K562 (cell line): ENCODE data around the gene DCTN2. TPM values are rescaled to one million over a fixed set of nuclear protein-coding genes. Genes with fewer than 3 reads are reported as not detected.

Source experiments
- ATAC-seq: fragments of 200-7000 bp; cut with Tn5 transposase; 3 replicates; pipeline ENCODE4 v1.9.1; 2020; ENCODE audit warnings: moderate library complexity
- BruUV-seq: library from RNA; stranded (reverse); fragments of 400-500 nt; replicated peaks from 2 replicates; lab custom pipeline; 2021; lab: Mats Ljungman, UMichigan
- CTCF ChIA-PET: fragments of 300-600 bp; formaldehyde crosslinking; extraction: SDS; loops from one replicate; lab custom pipeline; 2021; ENCODE audit warnings: low intra/inter-chr PET ratio; lab: Yijun Ruan, JAX
- POLR2A ChIA-PET: fragments of 300-600, 350-650 bp; sonication (Branson Sonifier 250); formaldehyde crosslinking; extraction: SDS; loops from one replicate; lab custom pipeline; 2021; ENCODE audit warnings: antibody characterized with exemption, inconsistent platforms; lab: Yijun Ruan, JAX
- DNase-seq, 4 experiments: peaks; one replicate each; pipeline versions ENCODE4 v3.0.0 to v3.0.0-alpha.2; 2011 to 2018; ENCODE audit warnings: low spot score in 3 of 4, mixed read lengths in 3 of 4; ENCODE audit errors: extremely low read depth in 1 of 4
- FAIRE-seq: peaks from 2 replicates; lab custom pipeline; 2011; peaks lifted over from hg19 to GRCh38; lab: Jason Lieb, UNC
- H2AFZ ChIP-seq: 2 replicates; pipeline ENCODE4 v1.6.0; 2011; ENCODE audit warnings: low read depth, low read length, control low read depth, inconsistent platforms
- H3K27ac ChIP-seq: fragments of 200-600 bp; 3 replicates; pipeline ENCODE4 v1.8.0; 2011; ENCODE audit warnings: low read depth, mild to moderate bottlenecking, control low read depth, inconsistent platforms, low read length, moderate library complexity, mixed read lengths; ENCODE audit errors: extremely low read depth
- H3K27me3 ChIP-seq, 2 experiments: fragments of 300-600 bp in 1 of 2; 2 replicates in 1 of 2; 3 replicates in 1 of 2; pipeline versions ENCODE4 v1.6.0 to v1.8.0; 2011; ENCODE audit warnings: inconsistent platforms in 2 of 2, low read length in 2 of 2, mild to moderate bottlenecking in 1 of 2, mixed read lengths in 1 of 2, moderate library complexity in 1 of 2; ENCODE audit not compliant: control insufficient read depth in 2 of 2, insufficient read depth in 2 of 2
- H3K36me3 ChIP-seq: fragments of 300-600 bp; 3 replicates; pipeline ENCODE4 v1.8.0; 2011; ENCODE audit warnings: mild to moderate bottlenecking, low read length, inconsistent platforms; ENCODE audit not compliant: control insufficient read depth, insufficient read depth
- H3K4me1 ChIP-seq, 2 experiments: fragments of 200-600 bp in 1 of 2; replicated peaks in 1 of 2; 2 replicates in 1 of 2; 3 replicates in 1 of 2; pipeline versions ENCODE4 v1.5.1 to v1.8.0; 2011; ENCODE audit warnings: inconsistent platforms in 2 of 2, low read length in 2 of 2, mild to moderate bottlenecking in 1 of 2, mixed read lengths in 1 of 2, moderate library complexity in 1 of 2; ENCODE audit not compliant: control insufficient read depth in 2 of 2, insufficient read depth in 2 of 2
- H3K4me2 ChIP-seq: 2 replicates; pipeline ENCODE4 v1.6.1; 2011; ENCODE audit warnings: low read length, control low read depth, inconsistent platforms, mixed read lengths; ENCODE audit not compliant: insufficient read depth
- H3K4me3 ChIP-seq: fragments of 200-600 bp; sonication (generic), shearing (Covaris generic); 2 replicates; pipeline ENCODE4 v1.5.1; 2016; ENCODE audit warnings: control low read depth, inconsistent platforms
- H3K79me2 ChIP-seq: fragments of 200-600 bp; 3 replicates; pipeline ENCODE4 v1.8.0; 2011; ENCODE audit warnings: low read length, inconsistent platforms; ENCODE audit not compliant: control insufficient read depth, insufficient read depth
- H3K9ac ChIP-seq, 2 experiments: 2 replicates each; pipeline versions ENCODE4 v1.6.0 to v1.6.1; 2011; ENCODE audit warnings: low read depth in 2 of 2, low read length in 2 of 2, control low read depth in 1 of 2, inconsistent platforms in 1 of 2, mild to moderate bottlenecking in 1 of 2, mixed read lengths in 1 of 2; ENCODE audit not compliant: insufficient read depth in 1 of 2
- H3K9me1 ChIP-seq: one replicate; pipeline ENCODE4 v1.6.0; 2011; ENCODE audit warnings: inconsistent platforms, mild to moderate bottlenecking, low read length, moderate library complexity; ENCODE audit not compliant: control insufficient read depth, insufficient read depth
- H3K9me3 ChIP-seq: replicated peaks from 2 replicates; pipeline ENCODE4 v1.5.1; 2011; ENCODE audit warnings: low read depth, low read length, inconsistent platforms; ENCODE audit not compliant: control insufficient read depth, insufficient read depth
- H4K20me1 ChIP-seq: replicated peaks from 2 replicates; pipeline ENCODE4 v1.6.1; 2011; ENCODE audit warnings: low read length, inconsistent platforms, mixed read lengths; ENCODE audit not compliant: control insufficient read depth, insufficient read depth
- ARID1B ChIP-seq: fragments of 450-650 bp; IDR thresholded peaks from 2 replicates; pipeline ENCODE4 v1.6.1; 2016; ENCODE audit warnings: antibody characterized with exemption, mild to moderate bottlenecking, inconsistent platforms
- FOXJ3 ChIP-seq: sonication (generic); formaldehyde crosslinking; IDR thresholded peaks from 2 replicates; pipeline ENCODE4 v1.4.0; 2020; ENCODE audit warnings: mild to moderate bottlenecking, missing genetic modification reagents
- NCOA1 ChIP-seq: fragments of 450-650 bp; IDR thresholded peaks from 2 replicates; pipeline ENCODE4 v1.6.1; 2016; ENCODE audit warnings: low read depth
- PRDM10 ChIP-seq: fragments of 450-650 bp; IDR thresholded peaks from 2 replicates; pipeline ENCODE4 v1.6.1; 2018; ENCODE audit not compliant: partially characterized antibody
- PTTG1 ChIP-seq: fragments of 450-650 bp; IDR thresholded peaks from 2 replicates; pipeline ENCODE4 v1.6.1; 2016; ENCODE audit warnings: low read depth, mild to moderate bottlenecking, missing genetic modification characterization, missing compliant biosample characterization
- SRF ChIP-seq, 2 experiments: fragments of 250-450, 450-650 bp in 1 of 2; sonication (Bioruptor Pico) in 1 of 2; sonication (generic) in 1 of 2; formaldehyde crosslinking; IDR thresholded peaks; 2 replicates each; pipeline versions ENCODE4 v1.5.0 to v1.5.1; 2020 to 2022; ENCODE audit warnings: mild to moderate bottlenecking in 1 of 2, missing genetic modification reagents in 1 of 2
- TRIM25 ChIP-seq: fragments of 450-650 bp; IDR thresholded peaks from 2 replicates; pipeline ENCODE4 v1.7.0; 2016; ENCODE audit warnings: borderline replicate concordance
- ZFP36 ChIP-seq: fragments of 150-350 bp; IDR thresholded peaks from 2 replicates; pipeline ENCODE4 v1.6.1; 2018; ENCODE audit warnings: low read length, low read depth; ENCODE audit not compliant: partially characterized antibody
- ZNF239 ChIP-seq: fragments of 250-450 bp; sonication (Bioruptor Pico); IDR thresholded peaks from 2 replicates; pipeline ENCODE4 v1.4.0; 2020; ENCODE audit warnings: mild to moderate bottlenecking
- ZNF3 ChIP-seq: fragments of 250-450 bp; sonication (Bioruptor Pico); IDR thresholded peaks from 2 replicates; pipeline ENCODE4 v1.5.0; 2021; ENCODE audit warnings: mild to moderate bottlenecking, moderate library complexity
- WGBS: fragments of 100-300 bp; shearing (Covaris generic); methylation state at CpG from one replicate; pipeline ENCODE4 v1.1.6; 2016; ENCODE audit warnings: low coverage, mixed read lengths; ENCODE audit not compliant: insufficient coverage; ENCODE audit errors: missing lambda C conversion rate; 5-methylcytosine and 5-hydroxymethylcytosine counted together
- in situ Hi-C: fragments of 300-500 bp; cut with MboI; formaldehyde crosslinking; loops from 4 replicates; pipeline ENCODE4 v1.15.0; 2018; ENCODE audit warnings: inconsistent platforms, mixed read lengths
- intact Hi-C: fragments of 100-400 bp; cut with micrococcal nuclease; formaldehyde crosslinking; loops from 2 replicates; pipeline ENCODE4 v1.14.2; 2022
- polyA plus RNA-seq, 8 experiments: library from polyadenylated mRNA; depleted of rRNA in 4 of 8; stranded (reverse) in 5 of 8; unstranded in 3 of 8; fragments of >200 nt; fragmentation: Nextera tagmentation in 2 of 8; fragmentation: Illumina TruSeq in 1 of 8; extraction: Ambion mirVana in 2 of 8; extraction: Trizol in 1 of 8; gene quantifications; 2 replicates each; pipeline versions ENCODE4 v1.2.1 to v1.2.3, GENCODE V29; 2011 to 2014; ENCODE audit warnings: inconsistent platforms in 1 of 8, missing spikeins in 1 of 8
- total RNA-seq, 7 experiments: library from RNA; depleted of rRNA in 6 of 7; stranded (reverse); fragments of >200 nt in 6 of 7; fragmentation: Illumina TruSeq in 2 of 7; extraction: Trizol in 2 of 7; gene quantifications; 2 replicates each; pipeline versions ENCODE4 v1.2.1 to v1.2.3, GENCODE V29; 2011 to 2021; ENCODE audit warnings: low replicate concordance in 1 of 7

Gene DCTN2
- total and polyA plus RNA-seq, 9 of the 15 experiments (the other 6 are each of a cell fraction or from before 2014, with no cell fraction given), result 43.6 to 270 (median 125) TPM

GRCh38 chr12:57522887-57523705 lies 23.9 kb downstream of the DCTN2 start (continued):
- TF ChIP-seq ARID1B (0 out of 2 replicates have a peak, but pooled peaks have one; percentile 23), SRF (CRISPR knock-in tag; IDR thresholded peaks at IDR 0.05) (no peak), TRIM25 (no peak), ZFP36 (no peak)

GRCh38 chr12:57522011-57522886 lies 24.7 kb downstream of the DCTN2 start, which contains the start of gene MBD6:
Gene MBD6 (plus strand): TSS chr12:57522824. CDS start chr12:57524304, 1,480 bp downstream.
- CTCF ChIA-PET, result interaction anchor here (0.7 kb wide), 1 partner anchor 11 kb away, joined by 3 read pairs; no protein-coding TSS in a partner anchor
- Histone ChIP-seq H3K9me1 (peaks cover 2% of the 10 kb centered on the region), H2AFZ (peak within 1 kb of the TSS; percentile 93), H3K79me2 (peaks cover 58% of the 10 kb centered on the region), H3K27ac (peak within 1 kb of the TSS; percentile 97), H3K27me3 (no peaks in the 10 kb centered on the region), H3K4me1 (peaks cover 43 to 47% of the 10 kb centered on the region in 2 experiments), H3K9me3 (no peaks in the 10 kb centered on the region), H3K9ac (peak within 1 kb of the TSS; percentile 94 to 97), H4K20me1 (peaks cover 29% of the 10 kb centered on the region), H3K4me3 (peak within 1 kb of the TSS; percentile 77), H3K4me2 (peak within 1 kb of the TSS; percentile 91), H3K36me3 (peaks cover 60% of the 10 kb centered on the region)
- intact Hi-C loops, result loop anchor here (1.0 to 5.0 kb wide), 5 partner anchors 25 to 215 kb away; partner anchors contain the start of genes AGAP2, DCTN2 and MARS1
- DNase-seq (peak in 2 of 4 experiments; percentile 95 to 96), FAIRE-seq (peak; percentile 93), ATAC-seq (peak; percentile 27)
- WGBS, result 0% methylated on average over 21 of the region's 57 CpGs
- POLR2A ChIA-PET, result interaction anchor here (10.8 kb wide), 1 partner anchor 17 kb away, joined by 225 read pairs; no protein-coding TSS in a partner anchor
- BruUV-seq, result no TSS peak
- in situ Hi-C loops, result no loop called here
- TF ChIP-seq FOXJ3 (CRISPR knock-in tag) (no peak), PTTG1 (tag) (no peak; the same call in 1 of the 2 replicates), ZNF3 (no peak), PRDM10 (peak; percentile 41), NCOA1 (peak; percentile 64; the same call in 1 of the 2 replicates), ZNF239 (no peak)
